ENCODE results near the gene THRAP3. TPM values are rescaled to one million over a fixed set of nuclear protein-coding genes. Genes with fewer than 3 reads are reported as not detected.

THRAP3 gene
- total and polyA plus RNA-seq, 9 of the 15 experiments (the other 6 are each of a cell fraction or from before 2014, with no cell fraction given): 66.2 to 135 (median 113) TPM

GRCh38 chr1:36306902-36307456, 82.7 kb downstream of the THRAP3 start (continued):
- TF ChIP-seq PHF21A (IDR thresholded peaks at IDR 0.05; ENCODE audit: borderline replicate concordance, low read depth): no peak
- no peak for TF ChIP-seq NR2C2 (CRISPR knock-in tag; IDR thresholded peaks at IDR 0.05)
- peak; percentile 58; the same call in 1 of the 2 replicates for TF ChIP-seq NR2C2 (tag; IDR thresholded peaks at IDR 0.05)
- TF ChIP-seq L3MBTL2 (IDR thresholded peaks at IDR 0.05): peak; percentile 65
- TF ChIP-seq TRIM24 (IDR thresholded peaks at IDR 0.05): peak; percentile 17 to 27; a peak in 1 of 4 replicates
- TF ChIP-seq PHTF2 (CRISPR knock-in tag; IDR thresholded peaks at IDR 0.05): no peak
- TF ChIP-seq ATF3 (IDR thresholded peaks at IDR 0.05): no peak
- 0 out of 2 replicates have a peak, but pooled peaks have one; percentile 52 for TF ChIP-seq ATF3 (CRISPR knock-in tag; conservative IDR thresholded peaks at IDR 0.05)
- TF ChIP-seq, protein P1, sequence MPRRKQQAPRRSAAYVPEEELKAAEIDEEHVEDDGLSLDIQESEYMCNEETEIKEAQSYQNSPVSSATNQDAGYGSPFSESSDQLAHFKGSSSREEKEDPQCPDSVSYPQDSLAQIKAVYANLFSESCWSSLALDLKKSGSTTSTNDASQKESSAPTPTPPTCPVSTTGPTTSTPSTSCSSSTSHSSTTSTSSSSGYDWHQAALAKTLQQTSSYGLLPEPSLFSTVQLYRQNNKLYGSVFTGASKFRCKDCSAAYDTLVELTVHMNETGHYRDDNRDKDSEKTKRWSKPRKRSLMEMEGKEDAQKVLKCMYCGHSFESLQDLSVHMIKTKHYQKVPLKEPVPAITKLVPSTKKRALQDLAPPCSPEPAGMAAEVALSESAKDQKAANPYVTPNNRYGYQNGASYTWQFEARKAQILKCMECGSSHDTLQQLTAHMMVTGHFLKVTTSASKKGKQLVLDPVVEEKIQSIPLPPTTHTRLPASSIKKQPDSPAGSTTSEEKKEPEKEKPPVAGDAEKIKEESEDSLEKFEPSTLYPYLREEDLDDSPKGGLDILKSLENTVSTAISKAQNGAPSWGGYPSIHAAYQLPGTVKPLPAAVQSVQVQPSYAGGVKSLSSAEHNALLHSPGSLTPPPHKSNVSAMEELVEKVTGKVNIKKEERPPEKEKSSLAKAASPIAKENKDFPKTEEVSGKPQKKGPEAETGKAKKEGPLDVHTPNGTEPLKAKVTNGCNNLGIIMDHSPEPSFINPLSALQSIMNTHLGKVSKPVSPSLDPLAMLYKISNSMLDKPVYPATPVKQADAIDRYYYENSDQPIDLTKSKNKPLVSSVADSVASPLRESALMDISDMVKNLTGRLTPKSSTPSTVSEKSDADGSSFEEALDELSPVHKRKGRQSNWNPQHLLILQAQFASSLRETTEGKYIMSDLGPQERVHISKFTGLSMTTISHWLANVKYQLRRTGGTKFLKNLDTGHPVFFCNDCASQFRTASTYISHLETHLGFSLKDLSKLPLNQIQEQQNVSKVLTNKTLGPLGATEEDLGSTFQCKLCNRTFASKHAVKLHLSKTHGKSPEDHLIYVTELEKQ (CRISPR knock-in tag; IDR thresholded peaks at IDR 0.05): no peak
- TF ChIP-seq, protein P2, sequence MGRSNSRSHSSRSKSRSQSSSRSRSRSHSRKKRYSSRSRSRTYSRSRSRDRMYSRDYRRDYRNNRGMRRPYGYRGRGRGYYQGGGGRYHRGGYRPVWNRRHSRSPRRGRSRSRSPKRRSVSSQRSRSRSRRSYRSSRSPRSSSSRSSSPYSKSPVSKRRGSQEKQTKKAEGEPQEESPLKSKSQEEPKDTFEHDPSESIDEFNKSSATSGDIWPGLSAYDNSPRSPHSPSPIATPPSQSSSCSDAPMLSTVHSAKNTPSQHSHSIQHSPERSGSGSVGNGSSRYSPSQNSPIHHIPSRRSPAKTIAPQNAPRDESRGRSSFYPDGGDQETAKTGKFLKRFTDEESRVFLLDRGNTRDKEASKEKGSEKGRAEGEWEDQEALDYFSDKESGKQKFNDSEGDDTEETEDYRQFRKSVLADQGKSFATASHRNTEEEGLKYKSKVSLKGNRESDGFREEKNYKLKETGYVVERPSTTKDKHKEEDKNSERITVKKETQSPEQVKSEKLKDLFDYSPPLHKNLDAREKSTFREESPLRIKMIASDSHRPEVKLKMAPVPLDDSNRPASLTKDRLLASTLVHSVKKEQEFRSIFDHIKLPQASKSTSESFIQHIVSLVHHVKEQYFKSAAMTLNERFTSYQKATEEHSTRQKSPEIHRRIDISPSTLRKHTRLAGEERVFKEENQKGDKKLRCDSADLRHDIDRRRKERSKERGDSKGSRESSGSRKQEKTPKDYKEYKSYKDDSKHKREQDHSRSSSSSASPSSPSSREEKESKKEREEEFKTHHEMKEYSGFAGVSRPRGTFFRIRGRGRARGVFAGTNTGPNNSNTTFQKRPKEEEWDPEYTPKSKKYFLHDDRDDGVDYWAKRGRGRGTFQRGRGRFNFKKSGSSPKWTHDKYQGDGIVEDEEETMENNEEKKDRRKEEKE (IDR thresholded peaks at IDR 0.05; ENCODE audit: borderline replicate concordance in 1 of 2, control insufficient read depth in 1 of 2, low read depth in 2 of 2, low read length in 1 of 2): no peak
- no peak for TF ChIP-seq TAL1 (IDR thresholded peaks at IDR 0.05)
- peak; percentile 55; the same call in 1 of the 2 replicates for TF ChIP-seq NBN (IDR thresholded peaks at IDR 0.05; ENCODE audit: low read depth)
- 0 out of 2 replicates have a peak, but pooled peaks have one; percentile 28 for TF ChIP-seq ZEB2 (IDR thresholded peaks at IDR 0.05)
- peak; percentile 89 for TF ChIP-seq HNRNPLL (IDR thresholded peaks at IDR 0.05; ENCODE audit: low read depth, low read length, poor library complexity, severe bottlenecking)
- TF ChIP-seq, protein P3, sequence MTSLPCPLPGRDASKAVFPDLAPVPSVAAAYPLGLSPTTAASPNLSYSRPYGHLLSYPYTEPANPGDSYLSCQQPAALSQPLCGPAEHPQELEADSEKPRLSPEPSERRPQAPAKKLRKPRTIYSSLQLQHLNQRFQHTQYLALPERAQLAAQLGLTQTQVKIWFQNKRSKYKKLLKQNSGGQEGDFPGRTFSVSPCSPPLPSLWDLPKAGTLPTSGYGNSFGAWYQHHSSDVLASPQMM (CRISPR knock-in tag; IDR thresholded peaks at IDR 0.05): no peak
- TF ChIP-seq RBFOX2 (IDR thresholded peaks at IDR 0.05; ENCODE audit: low read depth, low read length): peak; percentile 81
- peak; percentile 57; the same call in 1 of the 2 replicates for TF ChIP-seq TOE1 (IDR thresholded peaks at IDR 0.05; ENCODE audit: borderline replicate concordance)
- no peak for TF ChIP-seq TOE1 (CRISPR knock-in tag; IDR thresholded peaks at IDR 0.05; ENCODE audit: borderline replicate concordance, low read depth)
- TF ChIP-seq MTA2 (IDR thresholded peaks at IDR 0.05; ENCODE audit: low read depth): 0 out of 2 replicates have a peak, but pooled peaks have one; percentile 31
- TF ChIP-seq ZNF76 (CRISPR knock-in tag; IDR thresholded peaks at IDR 0.05; ENCODE audit: borderline replicate concordance): no peak
- no peak for TF ChIP-seq FOXJ3 (CRISPR knock-in tag; IDR thresholded peaks at IDR 0.05)
- peak; percentile 96; the same call in 1 of the 2 replicates for TF ChIP-seq PHF8 (IDR thresholded peaks at IDR 0.05; ENCODE audit: borderline replicate concordance, low read length)

Measured in K562 (cell line).